RKO (cell line): ENCODE results near the gene FABP1.

ENCODE experiments used
- DNase-seq: peaks from one replicate; pipeline ENCODE4 v3.0.0-alpha.2; 2016; ENCODE audit warnings: low spot score

FABP1 gene

GRCh38 chr2:88127888-88128653 is at the start of gene FABP1:
FABP1 (minus strand) TSS chr2:88128062; CDS start chr2:88128017, 45 bp downstream.
- DNase-seq, result no peak

DNA sequence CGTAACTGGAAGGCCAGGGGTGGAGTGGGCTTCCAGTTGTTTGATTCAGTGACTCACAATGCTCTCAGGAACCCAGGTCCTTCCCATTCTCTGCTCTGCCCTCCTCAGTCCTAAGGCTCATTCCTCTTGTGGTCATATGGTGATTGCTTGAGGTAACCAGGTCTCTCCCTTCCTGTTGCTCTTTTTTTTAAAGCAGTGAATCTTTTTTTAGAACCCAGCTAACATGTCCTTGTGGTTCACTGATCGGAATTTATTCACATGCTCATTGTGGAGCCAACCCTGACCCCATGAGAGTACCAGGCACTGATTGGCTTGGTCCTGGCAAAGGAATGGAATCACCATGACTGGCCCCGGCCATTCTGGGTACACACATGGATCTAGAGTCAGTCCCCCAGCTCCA is 49.7 kb upstream of the FABP1 start:
- no peak for DNase-seq

DNA sequence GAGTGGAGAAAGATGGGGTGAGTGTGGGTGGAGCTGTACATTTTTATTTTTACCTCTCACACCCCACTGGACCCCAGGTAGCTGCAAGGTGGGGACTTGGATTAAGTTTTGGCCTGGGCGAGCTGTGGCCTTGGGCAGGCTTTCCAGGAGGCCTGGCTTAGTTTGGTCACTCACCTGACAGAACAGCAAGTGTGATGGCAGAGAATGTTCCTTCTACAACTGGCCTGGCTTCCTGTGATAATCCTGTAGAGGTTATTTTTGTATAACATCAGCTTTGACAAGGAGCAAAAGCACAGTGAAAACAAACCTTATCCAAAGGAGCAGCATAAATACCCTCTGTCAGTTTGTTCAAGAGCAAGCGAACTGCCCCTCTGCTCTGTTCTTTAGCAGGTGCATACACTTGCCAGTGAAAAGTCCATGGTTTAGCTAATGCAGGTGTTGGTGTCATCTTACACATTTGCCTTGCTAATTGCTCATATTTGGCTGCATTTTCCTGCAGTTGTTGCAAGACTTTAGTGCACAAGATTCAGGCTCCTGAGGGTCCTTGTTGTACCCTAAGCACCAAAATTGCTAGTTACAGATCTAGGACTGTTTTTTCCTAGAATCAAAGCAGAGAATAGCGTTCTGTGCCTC is 48.6 kb upstream of the FABP1 start:
- DNase-seq, result no peak

DNA sequence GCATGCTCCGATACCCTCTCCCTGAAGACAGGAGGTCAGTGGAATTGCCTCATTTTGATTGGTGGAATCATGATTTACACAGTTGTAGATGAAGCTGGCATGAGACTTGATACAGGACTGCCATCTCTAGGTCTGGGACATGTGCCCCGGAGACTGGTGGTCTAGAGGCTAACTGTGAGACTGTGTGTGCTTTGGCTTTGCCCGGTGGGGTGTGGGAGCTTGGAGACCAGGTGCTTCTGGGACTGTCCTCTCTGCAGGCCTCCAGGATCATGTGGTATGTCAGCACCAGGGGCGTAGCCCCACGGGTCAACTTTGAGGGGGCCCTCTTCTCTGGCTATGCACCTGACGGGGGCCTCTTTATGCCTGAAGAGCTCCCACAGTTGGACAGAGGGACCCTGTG is 45.0 kb upstream of the FABP1 start:
- DNase-seq, result no peak

DNA sequence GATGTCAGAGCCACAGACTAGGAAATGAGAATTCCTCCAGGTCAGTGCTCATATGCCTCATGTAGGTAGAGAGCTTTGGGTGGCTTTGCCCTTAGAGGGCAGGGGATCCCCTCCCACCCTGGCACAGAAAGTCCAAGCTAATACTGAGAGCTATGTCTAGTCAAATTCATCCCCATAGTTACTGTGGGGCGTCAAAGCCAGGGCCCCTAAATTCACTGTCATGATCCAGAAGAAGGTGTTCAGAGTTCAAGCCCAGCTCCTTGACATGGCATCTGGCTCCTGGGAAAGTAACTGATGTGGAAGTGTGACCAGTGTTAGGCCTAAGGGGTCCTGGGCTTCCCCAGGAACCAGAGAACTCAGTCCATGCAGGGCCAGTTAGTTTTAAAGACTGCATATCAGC is 44.1 kb upstream of the FABP1 start:
- no peak for DNase-seq

DNA sequence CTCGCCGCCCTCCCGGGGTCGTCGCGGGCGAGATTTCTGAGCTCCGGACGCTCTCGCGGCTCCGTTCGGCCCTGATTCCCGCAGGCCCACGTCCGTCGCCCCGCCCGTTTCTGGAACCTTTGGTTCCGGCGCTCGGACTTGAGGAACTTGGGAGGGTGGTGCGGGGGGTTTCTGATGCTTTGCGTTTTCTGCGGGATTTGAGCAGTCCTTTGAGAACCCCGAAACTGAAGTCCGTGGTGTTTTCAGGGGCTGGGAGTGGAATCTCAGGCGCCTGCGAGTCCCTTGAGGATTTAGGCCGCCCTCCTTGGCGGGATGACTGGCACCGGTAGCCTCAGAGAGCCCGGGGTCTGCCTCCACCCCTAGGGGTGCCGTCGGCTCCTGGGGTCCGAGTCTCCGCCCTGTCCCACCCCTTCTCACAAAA is 42.6 kb upstream of the FABP1 start:
- peak; percentile 6 for DNase-seq

DNA sequence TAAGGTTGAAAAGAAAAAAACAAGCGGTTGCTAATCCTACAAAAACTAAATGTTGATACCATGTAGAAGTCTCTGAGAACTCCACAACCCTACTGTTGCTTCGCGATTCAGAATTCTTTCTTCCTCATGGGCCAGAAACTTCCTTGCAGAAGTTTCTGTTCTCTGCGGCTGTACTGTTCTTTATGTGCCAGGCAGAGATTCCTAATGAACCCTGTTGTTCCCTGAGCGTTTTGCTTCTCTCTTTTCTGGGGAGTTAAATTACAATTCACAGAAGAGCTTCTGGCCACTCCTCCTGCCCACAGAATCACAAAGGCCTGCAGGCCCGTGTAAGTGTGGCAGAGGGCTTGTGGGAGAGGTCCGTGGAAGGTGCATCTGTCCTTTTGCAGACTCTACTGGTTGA is 40.5 kb upstream of the FABP1 start:
- DNase-seq, result no peak

DNA sequence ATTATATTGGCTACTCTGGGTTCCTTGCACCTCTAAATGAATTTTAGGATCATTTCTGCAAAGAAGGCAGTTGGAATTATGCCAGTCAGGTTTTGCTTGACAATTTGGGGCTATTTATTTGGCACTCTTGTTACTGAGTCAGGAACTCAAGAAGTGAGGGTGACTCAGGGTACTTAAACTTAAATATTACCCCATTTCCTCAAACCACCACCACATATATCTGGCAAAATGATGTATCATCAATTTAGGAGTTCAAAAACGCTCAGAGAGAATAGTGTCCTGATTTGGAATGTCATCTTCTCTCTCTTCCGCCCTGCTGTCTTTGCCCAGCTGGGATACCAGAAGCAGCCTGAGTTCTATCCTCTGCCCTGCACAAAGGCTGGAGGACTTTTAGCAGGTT is 39.9 kb upstream of the FABP1 start:
- DNase-seq, result no peak

DNA sequence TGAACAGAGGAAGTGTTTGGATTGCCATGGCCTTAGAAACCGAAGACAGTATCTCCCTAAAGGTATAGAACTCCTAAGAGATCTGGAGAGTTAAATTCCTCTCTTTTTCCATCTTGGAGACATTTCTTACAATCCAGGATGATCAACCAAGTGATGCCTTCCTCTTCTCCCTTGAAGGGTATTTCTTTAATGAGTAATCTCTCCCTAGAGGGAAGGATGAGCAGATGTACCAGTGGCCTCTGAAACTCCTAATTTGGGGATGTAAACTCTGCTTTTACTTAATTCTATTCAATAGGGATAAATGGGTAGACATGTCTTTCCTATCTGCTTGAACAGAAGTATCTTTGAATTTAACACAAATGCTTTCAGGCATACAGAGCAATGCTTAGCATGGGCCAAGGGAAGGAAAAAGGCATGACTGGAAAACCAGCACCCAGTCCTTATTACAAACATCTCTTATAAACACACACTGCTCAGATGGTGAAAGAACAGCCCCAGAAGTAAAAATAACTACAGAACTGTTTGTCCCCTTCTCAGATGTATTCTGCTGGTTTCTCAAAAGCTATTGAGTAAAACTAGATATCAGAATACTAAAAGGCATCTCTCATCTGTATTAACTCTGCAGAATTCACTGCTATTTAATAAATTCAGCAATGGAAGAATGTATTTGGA is 37.6 kb upstream of the FABP1 start:
- no peak for DNase-seq

- no peak for DNase-seq
Measured at GRCh38 chr2:88161446-88162244, 33.8 kb upstream of the FABP1 start.

- DNase-seq, result no peak
Measured at GRCh38 chr2:88160517-88160916, 32.7 kb upstream of the FABP1 start.

DNA sequence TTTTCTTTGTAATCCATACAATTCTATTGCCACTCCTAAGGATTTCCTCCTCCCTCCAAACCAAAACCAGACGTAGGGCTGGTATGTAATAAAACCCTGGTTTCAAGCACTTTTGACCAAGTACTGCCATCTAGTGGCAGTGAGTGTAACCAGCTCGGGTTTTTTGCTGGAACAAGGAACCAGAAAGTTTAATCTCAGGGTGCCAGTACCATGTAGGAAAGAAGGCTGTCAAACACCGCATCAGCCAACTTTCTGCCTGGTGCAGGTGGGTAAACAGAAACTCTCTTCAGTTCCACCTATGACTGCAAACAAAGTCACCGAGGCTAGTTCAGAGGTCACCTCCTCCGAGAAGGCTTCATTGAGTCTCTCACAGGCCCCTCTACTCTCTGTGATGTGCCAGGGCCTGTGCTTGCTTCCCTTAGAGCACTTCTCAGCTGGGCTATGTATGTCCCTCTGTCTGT is 32.1 kb upstream of the FABP1 start:
- peak; percentile 75 for DNase-seq

DNA sequence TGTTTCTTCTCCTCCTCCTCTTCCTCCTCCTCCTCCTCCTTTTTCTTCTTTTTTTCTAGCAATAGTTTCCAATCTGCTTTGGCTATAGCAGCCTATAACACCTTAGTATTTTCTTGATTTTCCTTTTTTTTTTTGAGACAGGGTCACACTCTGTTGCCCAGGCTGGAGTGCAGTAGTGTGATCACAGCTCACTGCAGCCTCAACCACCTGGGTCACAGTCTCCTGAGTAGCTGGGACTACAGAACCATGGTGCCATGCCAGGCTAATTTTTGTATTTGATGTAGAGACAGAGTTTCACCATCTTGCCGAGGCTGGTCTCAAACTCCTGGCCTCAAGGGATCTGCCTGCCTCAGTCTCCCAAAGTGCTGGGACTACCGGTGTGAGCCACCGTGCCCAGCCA is 31.6 kb upstream of the FABP1 start:
- DNase-seq, result no peak

- DNase-seq, result no peak
Measured at GRCh38 chr2:88148929-88149438, 21.1 kb upstream of the FABP1 start.

- no peak for DNase-seq
Measured at GRCh38 chr2:88147145-88147544, 19.3 kb upstream of the FABP1 start.

DNA sequence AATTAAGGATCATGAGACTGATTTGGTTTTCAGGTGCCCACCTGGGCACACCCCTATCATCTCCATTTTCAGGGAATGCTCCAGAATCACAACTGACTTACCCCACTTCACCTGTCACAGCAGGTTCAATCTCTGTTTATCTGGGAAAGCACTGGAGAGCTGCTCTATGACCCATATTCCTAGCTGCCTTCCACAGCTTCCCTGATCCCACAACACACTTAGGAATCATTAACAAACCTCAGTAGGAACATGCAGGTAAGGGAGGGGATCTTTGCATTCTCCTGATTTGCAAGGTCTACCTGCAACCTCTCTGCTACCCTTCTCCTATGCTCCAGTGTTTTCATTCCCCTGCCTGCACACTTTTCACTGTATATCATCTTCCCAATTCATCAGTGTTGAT is 18.7 kb upstream of the FABP1 start:
- DNase-seq, result no peak

DNA sequence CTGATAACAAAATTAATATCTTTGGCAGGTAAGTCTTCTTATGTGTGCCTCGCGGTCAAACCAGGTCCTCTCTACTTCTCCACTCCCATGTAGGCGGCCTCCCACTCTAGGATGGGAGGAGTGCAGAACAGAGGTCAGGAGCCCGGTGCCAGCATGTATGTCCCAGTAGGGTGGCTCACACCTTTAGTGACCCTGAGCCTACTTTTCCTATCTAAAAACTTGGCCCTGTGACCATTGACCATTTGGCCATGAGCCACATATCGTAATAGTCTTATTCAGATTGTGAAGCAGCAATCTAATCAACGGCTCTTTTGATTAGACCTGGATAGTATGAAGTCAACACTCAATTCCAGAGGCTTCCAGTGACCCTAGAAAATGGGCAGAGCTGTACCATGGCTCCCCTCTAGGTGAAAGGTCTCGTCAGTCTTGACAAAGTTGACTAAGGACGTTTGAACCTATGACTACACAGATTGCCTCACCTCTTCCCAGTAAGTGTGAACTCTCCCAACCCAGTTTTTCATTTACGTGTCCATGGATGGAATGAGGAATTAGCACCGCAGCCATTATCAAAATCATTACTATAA is 17.1 kb upstream of the FABP1 start:
- no peak for DNase-seq

DNA sequence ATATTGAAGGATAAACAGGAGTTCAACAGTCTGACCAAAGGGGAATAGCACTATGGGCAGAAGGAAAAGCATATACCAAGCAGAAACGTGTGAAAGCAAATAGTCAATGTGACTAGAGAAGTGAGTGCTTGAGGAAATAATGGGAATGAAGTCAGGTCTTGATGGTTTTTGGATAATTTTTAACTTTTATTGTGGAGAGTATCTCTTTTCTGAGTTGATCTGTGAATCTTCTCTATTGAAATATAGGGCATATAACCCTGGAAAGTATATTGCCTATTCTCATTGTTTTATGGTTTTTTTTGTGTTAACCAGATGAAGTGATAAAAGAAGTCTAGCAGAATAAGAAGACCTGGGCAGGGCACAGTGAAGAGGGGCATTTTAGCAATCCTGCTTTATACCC is 16.4 kb upstream of the FABP1 start:
- no peak for DNase-seq

- DNase-seq, result no peak
Measured at GRCh38 chr2:88141952-88142351, 14.1 kb upstream of the FABP1 start.

- DNase-seq, result no peak
Measured at GRCh38 chr2:88139804-88140203, 11.9 kb upstream of the FABP1 start.

- no peak for DNase-seq
Measured at GRCh38 chr2:88139203-88139702, 11.4 kb upstream of the FABP1 start.

DNA sequence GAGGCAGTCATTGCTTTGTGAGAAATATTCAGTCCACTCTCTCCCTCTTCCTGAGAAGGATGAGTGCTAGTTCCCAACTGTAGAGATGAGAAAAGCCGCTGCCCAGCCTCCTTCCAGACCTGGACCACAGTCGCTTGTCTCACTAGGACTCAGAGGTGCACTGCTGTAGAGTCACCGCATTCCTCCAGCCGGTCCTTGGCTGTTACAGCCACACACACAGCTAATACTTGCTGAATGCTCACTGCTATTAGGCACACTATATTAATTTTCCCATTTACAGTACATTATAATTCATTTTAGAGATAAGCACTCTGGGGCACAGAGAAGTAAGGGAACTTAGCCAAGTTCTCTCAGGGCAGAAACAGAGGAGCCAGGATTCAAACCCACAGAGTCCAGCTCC is 10.0 kb upstream of the FABP1 start:
- no peak for DNase-seq
